Tibial artery (tissue), 4 donors: ENCODE results near the gene AK4.

Source experiments
- DNase-seq, 2 donors: peaks; one replicate each; pipeline ENCODE4 v3.0.0-alpha.2; 2019
- H3K27ac ChIP-seq, 2 donors: fragments of 200-600 bp; sonication (generic) in 1 of 2; 1 replicate in 1 of 2; 2 replicates in 1 of 2; pipeline ENCODE4 v1.5.1; 2018 to 2019; ENCODE audit warnings: mild to moderate bottlenecking in 1 of 2
- H3K27me3 ChIP-seq, 2 donors: fragments of 200-600 bp; sonication (generic) in 1 of 2; one replicate each; pipeline versions ENCODE4 v1.5.1 to v1.6.0; 2016 to 2019
- H3K36me3 ChIP-seq, 3 donors: fragments of 200-600 bp; sonication (generic) in 2 of 3; one replicate each; pipeline ENCODE4 v1.5.1; 2016 to 2019; ENCODE audit warnings: mild to moderate bottlenecking in 2 of 3
- H3K4me1 ChIP-seq, 4 donors: fragments of 200-600 bp; sonication (generic) in 2 of 4; 1 replicate in 3 of 4; 2 replicates in 1 of 4; pipeline ENCODE4 v1.5.1; 2016 to 2019
- H3K4me3 ChIP-seq, 2 donors: fragments of 200-600 bp; sonication (generic) in 1 of 2; 1 replicate in 1 of 2; 2 replicates in 1 of 2; pipeline ENCODE4 v1.5.1; 2018 to 2019; ENCODE audit warnings: mild to moderate bottlenecking in 2 of 2
- H3K9me3 ChIP-seq, 3 donors: fragments of 200-600 bp; sonication (generic) in 1 of 3; one replicate each; pipeline ENCODE4 v1.5.1; 2016 to 2019
- CTCF ChIP-seq, 2 experiments: fragments of 200-600 bp in 1 of 2; fragments of 450-650 bp in 1 of 2; IDR thresholded peaks; one replicate each; pipeline ENCODE4 v1.5.1; 2017 to 2019; ENCODE audit warnings: antibody characterized with exemption in 2 of 2, mild to moderate bottlenecking in 1 of 2, moderate library complexity in 1 of 2
- intact Hi-C: fragments of 100-400 bp; cut with DNase I; formaldehyde crosslinking; loops from one replicate; pipeline ENCODE4 v1.15.0; 2023; ENCODE audit warnings: low total_unique reads

AK4 gene

GRCh38 chr1:65196926-65197325 lies 48.9 kb downstream of the AK4 start:
- H3K27me3 ChIP-seq: no peaks in the 10 kb centered on the region
- intact Hi-C loops: loop anchor here (10.0 kb wide), 1 partner anchor 52 kb away; the partner anchor contains the start of gene AK4
- peak overlapping the region; percentile 75 to 78 for H3K27ac ChIP-seq
- H3K4me3 ChIP-seq: no peak overlapping the region
- no peak for DNase-seq
- H3K9me3 ChIP-seq: no peaks in the 10 kb centered on the region
- no peak for TF ChIP-seq CTCF (IDR thresholded peaks at IDR 0.05)
- H3K36me3 ChIP-seq: peaks cover 0 to 5% (median 3%) of the 10 kb centered on the region in 3 donors
- peaks cover 0 to 35% (median 10%) of the 10 kb centered on the region in 4 donors for H3K4me1 ChIP-seq

GRCh38 chr1:65197636-65198035 lies 49.6 kb downstream of the AK4 start:
- H3K27ac ChIP-seq: peak overlapping the region in 1 of 2 donors; percentile 19
- H3K4me1 ChIP-seq: peaks cover 0 to 35% (median 10%) of the 10 kb centered on the region in 4 donors
- no peak overlapping the region for H3K4me3 ChIP-seq
- intact Hi-C loops: loop anchor here (10.0 kb wide), 1 partner anchor 53 kb away; the partner anchor contains the start of gene AK4
- H3K9me3 ChIP-seq: no peaks in the 10 kb centered on the region
- TF ChIP-seq CTCF (IDR thresholded peaks at IDR 0.05): no peak
- no peak for DNase-seq
- H3K36me3 ChIP-seq: no peaks in the 10 kb centered on the region
- no peaks in the 10 kb centered on the region for H3K27me3 ChIP-seq

GRCh38 chr1:65198096-65198495 lies 50.1 kb downstream of the AK4 start:
- peak overlapping the region in 1 of 2 donors; percentile 19 for H3K27ac ChIP-seq
- TF ChIP-seq CTCF (IDR thresholded peaks at IDR 0.05): no peak
- intact Hi-C loops: loop anchor here (10.0 kb wide), 1 partner anchor 53 kb away; the partner anchor contains the start of gene AK4

GRCh38 chr1:65200411-65200810 lies 52.4 kb downstream of the AK4 start:
- H3K27me3 ChIP-seq: no peaks in the 10 kb centered on the region
- no peak for TF ChIP-seq CTCF (IDR thresholded peaks at IDR 0.05)
- H3K27ac ChIP-seq: no peak overlapping the region
- DNase-seq: no peak
- no peaks in the 10 kb centered on the region for H3K36me3 ChIP-seq
- intact Hi-C loops: loop anchor here (5.0 kb wide), 1 partner anchor 133 kb away; no protein-coding TSS in a partner anchor
- peaks cover 0 to 22% (median 7%) of the 10 kb centered on the region in 4 donors for H3K4me1 ChIP-seq
- H3K4me3 ChIP-seq: no peak overlapping the region
- no peaks in the 10 kb centered on the region for H3K9me3 ChIP-seq

More at GRCh38 chr1:65198096-65198495, 50.1 kb downstream of the AK4 start:
- Histone ChIP-seq H3K4me3 (no peak overlapping the region), H3K27me3 (no peaks in the 10 kb centered on the region), H3K36me3 (no peaks in the 10 kb centered on the region), H3K9me3 (no peaks in the 10 kb centered on the region), H3K4me1 (peaks cover 0 to 35% (median 10%) of the 10 kb centered on the region in 4 donors)
- DNase-seq: no peak

GRCh38 chr1:65206836-65207235 lies 58.8 kb downstream of the AK4 start:
- Histone ChIP-seq H3K4me3 (no peak overlapping the region), H3K27me3 (no peaks in the 10 kb centered on the region), H3K36me3 (no peaks in the 10 kb centered on the region), H3K9me3 (no peaks in the 10 kb centered on the region), H3K4me1 (peaks cover 0 to 12% (median 4%) of the 10 kb centered on the region in 4 donors), H3K27ac (no peak overlapping the region)
- DNase-seq: no peak
- intact Hi-C loops: no loop called here
- TF ChIP-seq CTCF (IDR thresholded peaks at IDR 0.05): no peak
